Measurements from ENCODE around the gene SRI. TPM values are rescaled to one million over a fixed set of nuclear protein-coding genes. Genes with fewer than 3 reads are reported as not detected.

Gene SRI
- total and polyA plus RNA-seq, 2 donors (not counting 3 experiments of a cell fraction or from before 2014, with no cell fraction given) = 121 to 204 TPM

- no peak overlapping the region for H3K4me2 ChIP-seq (ENCODE audit: insufficient read depth, low read length)
- no peak for FAIRE-seq
- dilution Hi-C loops (cut with MboI; ENCODE audit: extremely low pct_ligation_motif_present, low sequenced_read_pairs) = no loop called here
- H3K9me1 ChIP-seq (replicated peaks; ENCODE audit: control insufficient read depth, extremely low read depth, insufficient read depth, low read length) = no peaks in the 10 kb centered on the region
- no TSS peak for BruUV-seq (replicated peaks)
- H3K9ac ChIP-seq (replicated peaks; ENCODE audit: extremely low read depth, insufficient read depth, low read length) = no peak overlapping the region
- peaks cover 4% of the 10 kb centered on the region for H4K20me1 ChIP-seq (replicated peaks; ENCODE audit: control insufficient read depth, extremely low read depth, insufficient read depth, low read length)
- no peak for DNase-seq (ENCODE audit: low read depth, low spot score)
- H2AFZ ChIP-seq (ENCODE audit: low read depth, low read length) = no peak overlapping the region
- TF ChIP-seq POLR2A (IDR thresholded peaks at IDR 0.05; ENCODE audit: low read depth, low read length) = no peak
- TF ChIP-seq JUN (IDR thresholded peaks at IDR 0.05; ENCODE audit: borderline replicate concordance, insufficient read depth, insufficient read length, low read depth) = no peak
- no peak for TF ChIP-seq MYC (IDR thresholded peaks at IDR 0.05; ENCODE audit: low read depth, low read length)
- no peak for TF ChIP-seq CTCF (IDR thresholded peaks at IDR 0.05; ENCODE audit: extremely low read depth in 1 of 2, insufficient read depth in 1 of 2, low read depth in 1 of 2, low read length in 2 of 2)
- POLR2A ChIA-PET = no interaction called here
- H3K4me3 ChIP-seq (replicated peaks in 1 of 3; ENCODE audit: insufficient read depth in 1 of 3, low read depth in 1 of 3, low read length in 3 of 3) = no peak overlapping the region
- CTCF ChIA-PET = interaction anchor here (1.3 kb wide), 1 partner anchor 8 kb away, joined by 4 read pairs; no protein-coding TSS in a partner anchor
- intact Hi-C loops (cut with micrococcal nuclease) = loop anchor here (10.0 kb wide), 1 partner anchor 278 kb away; the partner anchor contains the start of gene ADAM22
- peaks cover 23 to 44% of the 10 kb centered on the region in 2 experiments for H3K36me3 ChIP-seq (ENCODE audit: control insufficient read depth in 2 of 2, extremely low read depth in 1 of 2, insufficient read depth in 2 of 2, low read length in 2 of 2)
- peaks cover 46% of the 10 kb centered on the region for H3K79me2 ChIP-seq (ENCODE audit: control insufficient read depth, insufficient read depth, low read length)
- no peaks in the 10 kb centered on the region for H3K27me3 ChIP-seq (ENCODE audit: control insufficient read depth in 2 of 2, insufficient read depth in 2 of 2, low read length in 2 of 2)
- H3K9me3 ChIP-seq (replicated peaks; ENCODE audit: control insufficient read depth, insufficient read depth, low read length) = no peaks in the 10 kb centered on the region
- H3K4me1 ChIP-seq (ENCODE audit: control insufficient read depth, extremely low read depth, insufficient read depth, low read length) = peaks cover under 1% of the 10 kb centered on the region
- H3K27ac ChIP-seq (ENCODE audit: insufficient read depth, low read depth, low read length) = no peak overlapping the region
These were observed 6.9 kb downstream of the SRI start for GRCh38 chr7:88212918-88213317.

- CTCF ChIA-PET = interaction anchor here (0.9 to 3.6 kb wide), 3 partner anchors 16 to 39 kb away, joined by 4 to 15 read pairs (median 4); no protein-coding TSS in a partner anchor
These were observed 11.3 kb downstream of the SRI start for GRCh38 chr7:88208521-88208920.

More at GRCh38 chr7:88208521-88208920, 11.3 kb downstream of the SRI start:
- no peak overlapping the region for H3K9ac ChIP-seq (replicated peaks; ENCODE audit: extremely low read depth, insufficient read depth, low read length)
- H3K36me3 ChIP-seq (ENCODE audit: control insufficient read depth in 2 of 2, extremely low read depth in 1 of 2, insufficient read depth in 2 of 2, low read length in 2 of 2) = peaks cover 23 to 51% of the 10 kb centered on the region in 2 experiments
- H3K4me2 ChIP-seq (ENCODE audit: insufficient read depth, low read length) = no peak overlapping the region
- H3K79me2 ChIP-seq (ENCODE audit: control insufficient read depth, insufficient read depth, low read length) = peaks cover 11% of the 10 kb centered on the region
- TF ChIP-seq MAX (IDR thresholded peaks at IDR 0.05; ENCODE audit: insufficient read depth, insufficient read length) (no peak), JUN (IDR thresholded peaks at IDR 0.05; ENCODE audit: borderline replicate concordance, insufficient read depth, insufficient read length, low read depth) (no peak), CTCF (IDR thresholded peaks at IDR 0.05; ENCODE audit: extremely low read depth in 1 of 2, insufficient read depth in 1 of 2, low read depth in 1 of 2, low read length in 2 of 2) (no peak), FOS (IDR thresholded peaks at IDR 0.05; ENCODE audit: borderline replicate concordance, insufficient read depth, low read length) (no peak), GATA2 (IDR thresholded peaks at IDR 0.05; ENCODE audit: insufficient read depth, insufficient read length, low read depth, low read length) (no peak), POLR2A (IDR thresholded peaks at IDR 0.05; ENCODE audit: low read depth, low read length) (no peak), EZH2 (IDR thresholded peaks at IDR 0.05; ENCODE audit: borderline replicate concordance, low read depth, low read length, severe bottlenecking) (no peak), MYC (IDR thresholded peaks at IDR 0.05; ENCODE audit: low read depth, low read length) (no peak)
- no TSS peak for BruUV-seq (replicated peaks)
- no peaks in the 10 kb centered on the region for H3K9me3 ChIP-seq (replicated peaks; ENCODE audit: control insufficient read depth, insufficient read depth, low read length)
- H3K27ac ChIP-seq (ENCODE audit: insufficient read depth, low read depth, low read length) = no peak overlapping the region
- DNase-seq (ENCODE audit: low read depth, low spot score) (no peak), FAIRE-seq (no peak)
- dilution Hi-C loops (cut with MboI; ENCODE audit: extremely low pct_ligation_motif_present, low sequenced_read_pairs) (no loop called here), intact Hi-C loops (cut with micrococcal nuclease) (no loop called here)
- no peaks in the 10 kb centered on the region for H3K4me1 ChIP-seq (ENCODE audit: control insufficient read depth, extremely low read depth, insufficient read depth, low read length)
- H2AFZ ChIP-seq (ENCODE audit: low read depth, low read length) = no peak overlapping the region
- peaks cover 5% of the 10 kb centered on the region for H4K20me1 ChIP-seq (replicated peaks; ENCODE audit: control insufficient read depth, extremely low read depth, insufficient read depth, low read length)
- H3K4me3 ChIP-seq (replicated peaks in 1 of 3; ENCODE audit: insufficient read depth in 1 of 3, low read depth in 1 of 3, low read length in 3 of 3) = no peak overlapping the region
- no peaks in the 10 kb centered on the region for H3K9me1 ChIP-seq (replicated peaks; ENCODE audit: control insufficient read depth, extremely low read depth, insufficient read depth, low read length)
- POLR2A ChIA-PET = no interaction called here
- H3K27me3 ChIP-seq (ENCODE audit: control insufficient read depth in 2 of 2, insufficient read depth in 2 of 2, low read length in 2 of 2) = no peaks in the 10 kb centered on the region

Measured in endothelial cell of umbilical vein (primary cell).